Stomach smooth muscle (tissue), 2 donors: ENCODE results near the gene CHI3L2.

Source experiments
- H3K27ac ChIP-seq: one replicate; pipeline ENCODE4 v1.7.0; 2013; ENCODE audit warnings: mild to moderate bottlenecking, low read length, inconsistent platforms
- H3K27me3 ChIP-seq, 2 donors: one replicate each; pipeline ENCODE4 v1.7.0; 2013; ENCODE audit warnings: low read length in 2 of 2; ENCODE audit not compliant: insufficient read depth in 2 of 2, control insufficient read depth in 1 of 2
- H3K36me3 ChIP-seq, 2 donors: one replicate each; pipeline ENCODE4 v1.7.0; 2013; ENCODE audit warnings: low read length in 2 of 2; ENCODE audit not compliant: control insufficient read depth in 2 of 2, insufficient read depth in 2 of 2
- H3K4me1 ChIP-seq: one replicate; pipeline ENCODE4 v1.7.0; 2013; ENCODE audit warnings: low read length; ENCODE audit not compliant: control insufficient read depth, insufficient read depth
- H3K4me3 ChIP-seq, 2 donors: one replicate each; pipeline ENCODE4 v1.7.0; 2013; ENCODE audit warnings: low read length in 2 of 2
- H3K9ac ChIP-seq, 2 donors: one replicate each; pipeline ENCODE4 v1.7.0; 2013; ENCODE audit warnings: low read length in 2 of 2, mild to moderate bottlenecking in 1 of 2
- H3K9me3 ChIP-seq, 2 donors: one replicate each; pipeline ENCODE4 v1.7.0; 2013; ENCODE audit warnings: low read length in 2 of 2; ENCODE audit not compliant: control insufficient read depth in 2 of 2
- donor health status: healthy.
- donor health status: Pancreatic carcinoma.

The CHI3L2 gene

GRCh38 chr1:111236806-111237205 is 9.3 kb downstream of the CHI3L2 start:
- Histone ChIP-seq H3K9me3 (no peaks in the 10 kb centered on the region), H3K4me3 (no peak overlapping the region), H3K27ac (no peak overlapping the region), H3K4me1 (no peaks in the 10 kb centered on the region), H3K27me3 (peaks cover 0 to 3% of the 10 kb centered on the region in 2 donors), H3K9ac (no peak overlapping the region), H3K36me3 (no peaks in the 10 kb centered on the region)

- Histone ChIP-seq H3K27ac (no peak overlapping the region), H3K4me3 (no peak overlapping the region), H3K36me3 (no peaks in the 10 kb centered on the region), H3K9ac (no peak overlapping the region), H3K4me1 (no peaks in the 10 kb centered on the region), H3K9me3 (no peaks in the 10 kb centered on the region), H3K27me3 (peaks cover 0 to 3% of the 10 kb centered on the region in 2 donors)
Measured at GRCh38 chr1:111238056-111238795, 10.7 kb downstream of the CHI3L2 start.

- no peak overlapping the region for H3K4me3 ChIP-seq
- no peak overlapping the region for H3K27ac ChIP-seq
- no peaks in the 10 kb centered on the region for H3K4me1 ChIP-seq
- H3K36me3 ChIP-seq: no peaks in the 10 kb centered on the region
- H3K27me3 ChIP-seq: no peaks in the 10 kb centered on the region
- H3K9me3 ChIP-seq: no peaks in the 10 kb centered on the region
- H3K9ac ChIP-seq: no peak overlapping the region
Measured at GRCh38 chr1:111241797-111242196, 14.3 kb downstream of the CHI3L2 start.

DNA sequence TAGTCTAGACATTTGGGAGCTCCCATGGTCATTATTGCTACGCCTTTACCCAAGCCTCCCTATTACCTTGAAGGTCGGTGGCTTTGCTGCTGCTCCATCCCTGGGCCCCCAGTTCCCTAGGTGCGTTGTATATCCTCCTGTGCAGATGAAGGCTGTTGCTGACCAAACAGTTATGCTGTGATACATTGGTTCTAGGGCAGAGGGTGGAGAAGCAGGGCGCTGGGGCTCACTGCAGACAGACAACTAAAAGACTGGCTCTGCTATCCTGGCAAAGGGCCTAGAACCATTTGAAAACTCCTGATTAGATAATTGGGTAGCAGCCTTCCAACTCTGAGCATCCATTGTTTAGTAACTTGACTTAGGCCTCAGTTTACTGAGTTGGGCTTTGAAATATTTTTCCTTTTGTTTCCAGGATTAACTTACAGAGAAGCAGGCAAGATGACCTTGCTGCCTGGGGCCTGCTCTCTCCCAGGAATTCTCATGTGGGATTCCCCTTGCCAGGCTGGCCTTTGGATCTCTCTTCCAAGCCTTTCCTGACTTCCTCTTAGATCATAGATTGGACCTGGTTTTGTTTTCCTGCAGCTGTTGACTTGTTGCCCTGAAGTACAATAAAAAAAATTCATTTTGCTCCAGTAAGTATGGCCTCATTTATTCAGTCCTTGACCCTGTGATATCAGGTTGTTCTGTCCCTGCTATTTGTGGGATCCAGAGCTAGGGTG is 15.5 kb downstream of the CHI3L2 start:
- H3K9ac ChIP-seq: no peak overlapping the region
- H3K27me3 ChIP-seq: no peaks in the 10 kb centered on the region
- H3K27ac ChIP-seq: no peak overlapping the region
- no peaks in the 10 kb centered on the region for H3K9me3 ChIP-seq
- H3K36me3 ChIP-seq: no peaks in the 10 kb centered on the region
- no peak overlapping the region for H3K4me3 ChIP-seq
- no peaks in the 10 kb centered on the region for H3K4me1 ChIP-seq

DNA sequence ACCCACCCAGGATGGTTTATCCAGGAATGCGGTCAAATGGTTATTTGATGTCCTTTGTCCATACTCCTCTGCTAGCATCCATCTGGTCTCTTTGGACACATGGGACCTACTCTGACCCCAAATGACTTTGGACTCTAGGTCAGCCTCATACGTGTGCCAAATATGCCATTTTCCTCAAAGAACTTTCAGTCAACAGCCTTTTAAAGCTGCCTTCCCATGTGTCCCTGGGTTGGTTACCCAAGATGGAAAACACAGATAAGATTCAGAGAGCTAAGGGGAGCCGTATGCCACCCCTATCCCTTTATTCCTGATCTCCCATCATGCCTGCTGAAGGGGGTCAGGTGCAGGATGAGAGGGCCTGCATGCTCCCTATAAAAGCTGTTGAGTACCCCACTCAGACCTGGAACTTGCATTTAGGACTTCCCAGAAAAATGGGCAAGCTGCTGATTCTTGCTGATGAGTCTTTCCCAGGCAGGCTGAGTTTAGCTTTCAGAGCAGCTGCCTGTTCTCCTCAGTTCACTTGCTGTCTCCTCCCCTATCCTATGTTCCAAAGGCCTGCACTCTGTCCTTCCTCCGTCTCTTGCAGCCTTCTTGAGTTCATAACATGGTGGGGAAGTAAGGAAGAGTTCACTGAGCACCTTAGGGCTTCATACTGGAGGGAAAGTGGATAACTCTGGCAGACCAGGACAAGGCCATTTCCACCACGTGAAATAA is 19.8 kb downstream of the CHI3L2 start:
- H3K9me3 ChIP-seq: no peaks in the 10 kb centered on the region
- no peaks in the 10 kb centered on the region for H3K36me3 ChIP-seq
- no peak overlapping the region for H3K27ac ChIP-seq
- H3K9ac ChIP-seq: no peak overlapping the region
- no peaks in the 10 kb centered on the region for H3K4me1 ChIP-seq
- no peak overlapping the region for H3K4me3 ChIP-seq
- peaks cover 0 to 4% of the 10 kb centered on the region in 2 donors for H3K27me3 ChIP-seq

DNA sequence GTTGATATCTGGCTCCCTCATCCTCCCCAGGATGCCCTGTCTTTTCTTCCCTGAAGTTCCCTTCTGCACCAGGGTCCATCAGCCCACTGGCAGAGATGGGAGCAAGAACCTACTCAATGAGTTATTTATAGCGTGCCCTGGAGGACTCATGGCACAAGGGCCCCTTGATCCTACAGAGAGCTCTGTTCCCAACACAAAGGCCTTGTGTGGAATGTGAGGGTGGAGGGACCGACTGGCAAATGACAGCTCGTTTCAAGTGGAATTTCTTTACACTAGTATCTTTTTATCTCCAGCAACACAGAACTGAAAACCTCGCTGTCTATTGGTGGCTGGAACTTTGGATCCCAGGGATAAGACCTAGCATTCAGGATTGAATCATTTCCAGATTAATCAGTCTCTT is 22.4 kb downstream of the CHI3L2 start:
- H3K4me3 ChIP-seq: no peak overlapping the region
- H3K27ac ChIP-seq: no peak overlapping the region
- no peaks in the 10 kb centered on the region for H3K36me3 ChIP-seq
- H3K4me1 ChIP-seq: no peaks in the 10 kb centered on the region
- no peaks in the 10 kb centered on the region for H3K9me3 ChIP-seq
- H3K27me3 ChIP-seq: peaks cover 0 to 4% of the 10 kb centered on the region in 2 donors
- H3K9ac ChIP-seq: no peak overlapping the region

- Histone ChIP-seq H3K9ac (no peak overlapping the region), H3K9me3 (no peaks in the 10 kb centered on the region), H3K36me3 (no peaks in the 10 kb centered on the region), H3K4me3 (no peak overlapping the region), H3K4me1 (no peaks in the 10 kb centered on the region), H3K27me3 (peaks cover 0 to 4% of the 10 kb centered on the region in 2 donors), H3K27ac (no peak overlapping the region)
Measured at GRCh38 chr1:111251570-111251969, 24.1 kb downstream of the CHI3L2 start.

- H3K4me1 ChIP-seq: no peaks in the 10 kb centered on the region
- H3K27ac ChIP-seq: no peak overlapping the region
- H3K9ac ChIP-seq: no peak overlapping the region
- H3K27me3 ChIP-seq: peaks cover 0 to 4% of the 10 kb centered on the region in 2 donors
- H3K4me3 ChIP-seq: no peak overlapping the region
- H3K36me3 ChIP-seq: no peaks in the 10 kb centered on the region
- H3K9me3 ChIP-seq: no peaks in the 10 kb centered on the region
Measured at GRCh38 chr1:111252786-111253185, 25.3 kb downstream of the CHI3L2 start.

DNA sequence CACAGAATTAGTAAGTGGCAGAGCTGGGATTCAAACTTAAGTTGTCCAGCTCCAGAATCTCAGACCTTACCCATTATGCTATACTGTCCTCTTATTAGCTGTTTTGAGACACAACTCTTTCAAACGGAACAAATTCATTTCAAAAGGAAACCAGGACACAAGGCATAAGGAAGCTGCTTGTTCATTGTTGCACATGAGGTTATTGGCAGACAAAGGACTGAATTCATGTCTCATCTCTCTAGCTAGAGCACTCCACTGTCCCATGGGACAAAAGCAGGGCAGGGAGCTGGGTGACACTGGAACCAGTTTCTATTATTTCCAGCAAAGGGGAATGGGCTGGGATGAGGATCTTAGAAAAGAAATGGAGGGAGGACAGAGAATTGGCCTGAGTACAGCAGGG is 26.4 kb downstream of the CHI3L2 start:
- Histone ChIP-seq H3K27ac (no peak overlapping the region), H3K9me3 (no peaks in the 10 kb centered on the region), H3K4me1 (no peaks in the 10 kb centered on the region), H3K9ac (no peak overlapping the region), H3K27me3 (peaks cover 0 to 4% of the 10 kb centered on the region in 2 donors), H3K4me3 (no peak overlapping the region), H3K36me3 (no peaks in the 10 kb centered on the region)

GRCh38 chr1:111256988-111257658 is 29.6 kb downstream of the CHI3L2 start:
- no peak overlapping the region for H3K27ac ChIP-seq
- no peaks in the 10 kb centered on the region for H3K27me3 ChIP-seq
- H3K4me3 ChIP-seq: no peak overlapping the region
- H3K9ac ChIP-seq: no peak overlapping the region
- no peaks in the 10 kb centered on the region for H3K36me3 ChIP-seq
- H3K9me3 ChIP-seq: no peaks in the 10 kb centered on the region
- no peaks in the 10 kb centered on the region for H3K4me1 ChIP-seq
